ENCODE results near the gene MFAP1.
A peak's percentile ranks its signal among the peaks of the same experiment; 100 is the strongest.
"Not testable (repeated sequence)": the region's sequence is repeated elsewhere in the genome, so short reads cannot be mapped to it uniquely, and the experiment has no call there.

The MFAP1 gene

DNA sequence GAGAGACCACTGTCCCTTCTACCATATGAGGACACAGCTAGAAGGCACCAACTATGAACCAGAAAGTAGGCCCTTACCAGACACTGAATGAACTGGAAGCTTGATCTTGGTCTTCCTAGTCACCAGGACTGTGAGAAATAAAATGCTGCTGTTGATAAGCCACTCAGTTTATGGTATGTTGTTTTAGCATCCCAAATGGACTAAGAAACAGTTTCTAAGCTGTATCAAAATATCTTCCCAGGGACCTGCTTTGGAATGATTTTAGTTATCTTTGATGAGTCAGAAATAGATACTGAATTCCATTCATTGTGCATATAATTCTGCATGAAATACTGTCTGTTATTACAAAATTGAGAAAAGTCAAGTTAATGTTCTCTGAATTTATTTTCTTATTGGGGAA is 20.9 kb upstream of the MFAP1 start:
- H3K4me1 ChIP-seq (ENCODE audit: insufficient read depth, low read length) = no peaks in the 10 kb centered on the region
- H3K4me3 ChIP-seq (ENCODE audit: low read depth in 1 of 2, low read length in 2 of 2) = no peak overlapping the region
- H3K9me3 ChIP-seq (ENCODE audit: low read length) = no peaks in the 10 kb centered on the region
- H3K27me3 ChIP-seq (ENCODE audit: control insufficient read depth in 1 of 2, insufficient read depth in 2 of 2, low read length in 2 of 2) = no peaks in the 10 kb centered on the region
- no peak overlapping the region for H3K9ac ChIP-seq (ENCODE audit: low read length)
- H3K27ac ChIP-seq (ENCODE audit: low read depth, low read length) = no peak overlapping the region
- H3K36me3 ChIP-seq (ENCODE audit: insufficient read depth, low read length) = no peaks in the 10 kb centered on the region

DNA sequence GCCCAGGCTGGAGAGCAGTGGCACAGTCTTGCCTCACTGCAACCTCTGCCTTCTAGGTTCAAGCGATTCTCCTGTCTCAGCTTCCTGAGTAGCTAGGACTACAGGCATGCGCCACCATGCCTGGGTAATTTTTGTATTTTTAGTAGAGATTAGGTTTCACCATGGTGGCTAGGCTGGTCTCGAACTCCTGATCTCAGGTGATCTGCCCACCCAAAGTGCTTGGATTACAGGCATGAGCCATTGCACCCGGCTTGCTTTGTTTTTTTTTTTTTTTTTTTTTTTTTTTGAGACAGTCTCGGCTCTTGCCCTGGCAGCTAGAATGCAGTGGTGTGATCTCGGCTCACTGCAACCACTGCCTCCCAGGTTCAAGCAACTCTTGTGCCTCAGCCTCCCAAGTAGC is 8.0 kb upstream of the MFAP1 start:
- H3K9me3 ChIP-seq (ENCODE audit: low read length); H3K36me3 ChIP-seq (ENCODE audit: insufficient read depth, low read length); H3K4me3 ChIP-seq (ENCODE audit: low read depth in 1 of 2, low read length in 2 of 2); H3K9ac ChIP-seq (ENCODE audit: low read length); H3K4me1 ChIP-seq (ENCODE audit: insufficient read depth, low read length); H3K27me3 ChIP-seq (ENCODE audit: control insufficient read depth in 1 of 2, insufficient read depth in 2 of 2, low read length in 2 of 2); H3K27ac ChIP-seq (ENCODE audit: low read depth, low read length): not testable (repeated sequence)

DNA sequence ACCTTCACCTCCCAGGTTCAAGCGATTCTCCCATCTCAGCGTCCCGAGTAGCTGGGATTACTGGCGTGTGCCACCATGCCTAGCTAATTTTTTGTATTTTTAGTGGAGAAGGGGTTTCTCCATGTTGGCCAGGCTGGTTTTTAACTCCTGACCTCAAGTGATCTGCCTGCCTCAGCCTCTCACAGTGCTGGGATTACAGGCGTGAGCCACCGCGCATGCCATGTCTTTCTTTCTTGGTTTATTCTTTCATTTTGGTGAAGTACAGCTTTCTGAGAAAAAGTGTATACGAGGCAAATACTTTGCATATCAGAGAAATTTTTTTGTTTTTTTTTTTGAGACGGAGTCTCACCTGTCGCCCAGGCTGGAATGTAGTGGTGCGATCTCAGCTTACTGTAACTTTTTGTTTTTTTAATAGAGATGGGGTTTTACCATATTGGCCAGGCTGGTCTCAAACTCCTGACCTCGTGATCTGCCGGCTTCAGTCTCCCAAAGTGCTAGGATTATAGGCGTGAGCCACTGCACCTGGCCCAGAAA is 7.1 kb upstream of the MFAP1 start:
- not testable (repeated sequence) for H3K4me1 ChIP-seq (ENCODE audit: insufficient read depth, low read length); H3K27ac ChIP-seq (ENCODE audit: low read depth, low read length); H3K9ac ChIP-seq (ENCODE audit: low read length); H3K36me3 ChIP-seq (ENCODE audit: insufficient read depth, low read length); H3K9me3 ChIP-seq (ENCODE audit: low read length); H3K4me3 ChIP-seq (ENCODE audit: low read depth in 1 of 2, low read length in 2 of 2); H3K27me3 ChIP-seq (ENCODE audit: control insufficient read depth in 1 of 2, insufficient read depth in 2 of 2, low read length in 2 of 2)

DNA sequence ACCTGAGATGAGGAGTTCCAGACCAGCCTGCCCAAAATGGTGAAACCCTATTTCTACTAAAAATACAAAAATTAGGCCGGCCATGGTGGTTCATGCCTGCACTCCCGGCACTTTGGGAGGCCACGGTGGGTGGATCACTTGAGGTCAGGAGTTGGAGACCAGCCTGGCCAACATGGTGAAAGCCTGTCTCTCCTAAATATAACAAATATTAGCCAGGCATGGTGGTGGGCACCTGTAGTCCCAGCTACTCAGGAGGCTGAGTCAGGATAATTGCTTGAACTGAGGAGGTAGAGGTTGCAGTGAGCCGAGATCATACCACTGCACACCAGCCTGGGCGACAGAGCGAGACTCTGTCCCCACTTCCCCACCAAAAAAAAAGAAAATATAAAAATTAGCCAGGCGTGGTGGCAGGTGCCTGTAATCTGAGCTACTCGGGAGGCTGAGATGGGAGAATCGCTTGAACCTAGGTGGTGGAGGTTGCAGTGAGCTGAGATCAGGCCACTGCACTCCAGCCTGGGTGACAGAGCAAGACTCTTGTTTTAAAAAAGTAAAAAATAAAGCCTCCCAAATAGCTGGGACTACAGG is 6.3 kb upstream of the MFAP1 start:
- not testable (repeated sequence) for H3K36me3 ChIP-seq (ENCODE audit: insufficient read depth, low read length); H3K4me3 ChIP-seq (ENCODE audit: low read depth in 1 of 2, low read length in 2 of 2)

DNA sequence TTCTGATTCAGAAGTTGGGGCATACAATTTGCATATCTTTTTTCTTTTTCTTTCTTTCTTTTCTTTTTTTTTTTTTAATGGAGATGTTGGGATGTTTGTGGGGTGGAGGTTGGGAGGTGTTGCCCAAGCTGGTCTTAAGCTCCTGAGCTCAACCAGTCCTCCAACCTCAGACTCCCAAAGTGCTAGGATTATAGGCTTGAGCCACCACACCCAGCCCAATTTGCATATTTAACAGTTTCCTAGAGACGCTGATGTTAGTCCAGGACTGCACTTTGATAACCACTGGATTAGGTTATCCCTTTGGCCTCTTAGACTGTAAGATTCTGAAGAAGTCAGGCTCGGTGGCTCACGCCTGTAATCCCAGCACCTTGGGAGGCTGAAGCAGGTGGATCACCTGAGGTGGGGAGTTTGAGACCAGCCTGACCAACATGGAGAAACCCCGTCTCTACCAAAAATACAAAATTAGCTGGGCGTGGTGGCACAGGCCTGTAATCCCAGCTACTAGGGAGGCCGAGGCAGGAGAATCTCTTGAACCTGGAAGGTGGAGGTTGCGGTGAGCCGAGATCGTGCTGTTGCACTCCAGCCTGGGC is 5.6 kb upstream of the MFAP1 start:
- H3K36me3 ChIP-seq (ENCODE audit: insufficient read depth, low read length); H3K9me3 ChIP-seq (ENCODE audit: low read length); H3K4me3 ChIP-seq (ENCODE audit: low read depth in 1 of 2, low read length in 2 of 2); H3K27ac ChIP-seq (ENCODE audit: low read depth, low read length); H3K27me3 ChIP-seq (ENCODE audit: control insufficient read depth in 1 of 2, insufficient read depth in 2 of 2, low read length in 2 of 2); H3K4me1 ChIP-seq (ENCODE audit: insufficient read depth, low read length); H3K9ac ChIP-seq (ENCODE audit: low read length): not testable (repeated sequence)

More for the DNA sequence above, 6.3 kb upstream of the MFAP1 start:
- not testable (repeated sequence) for H3K9me3 ChIP-seq (ENCODE audit: low read length); H3K9ac ChIP-seq (ENCODE audit: low read length); H3K4me1 ChIP-seq (ENCODE audit: insufficient read depth, low read length); H3K27me3 ChIP-seq (ENCODE audit: control insufficient read depth in 1 of 2, insufficient read depth in 2 of 2, low read length in 2 of 2); H3K27ac ChIP-seq (ENCODE audit: low read depth, low read length)

DNA sequence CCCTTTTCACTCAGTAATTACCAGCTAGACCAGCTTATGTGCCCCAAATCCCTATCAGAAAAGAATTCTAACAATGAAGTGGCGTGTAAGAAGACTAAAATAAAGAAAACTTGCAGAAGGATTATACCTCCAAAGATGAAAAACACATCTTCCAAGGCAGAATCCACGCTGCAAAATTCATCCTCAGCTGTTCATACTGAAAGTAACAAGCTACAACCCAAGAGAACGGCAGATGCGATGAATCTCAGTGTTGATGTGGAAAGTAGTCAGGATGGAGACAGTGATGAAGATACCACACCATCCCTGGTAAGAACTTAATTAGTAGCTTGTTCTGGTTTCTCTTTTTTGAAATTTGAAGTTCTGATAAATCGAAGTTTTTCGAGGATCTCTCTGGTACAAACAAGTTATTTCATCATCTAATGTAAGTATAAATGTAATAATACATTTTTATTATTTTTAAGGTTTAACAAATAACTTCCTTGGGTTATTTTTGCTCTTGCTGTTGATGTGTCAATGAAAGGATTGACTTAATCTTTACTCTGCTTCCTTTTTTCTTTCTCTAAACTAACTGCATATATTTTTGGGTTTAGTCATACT is 3.7 kb upstream of the MFAP1 start:
- Histone ChIP-seq H3K27ac (ENCODE audit: low read depth, low read length) (no peak overlapping the region), H3K27me3 (ENCODE audit: control insufficient read depth in 1 of 2, insufficient read depth in 2 of 2, low read length in 2 of 2) (no peaks in the 10 kb centered on the region), H3K4me1 (ENCODE audit: insufficient read depth, low read length) (peaks cover 15% of the 10 kb centered on the region), H3K9ac (ENCODE audit: low read length) (no peak overlapping the region), H3K9me3 (ENCODE audit: low read length) (no peaks in the 10 kb centered on the region), H3K36me3 (ENCODE audit: insufficient read depth, low read length) (no peaks in the 10 kb centered on the region), H3K4me3 (ENCODE audit: low read depth in 1 of 2, low read length in 2 of 2) (no peak overlapping the region)

DNA sequence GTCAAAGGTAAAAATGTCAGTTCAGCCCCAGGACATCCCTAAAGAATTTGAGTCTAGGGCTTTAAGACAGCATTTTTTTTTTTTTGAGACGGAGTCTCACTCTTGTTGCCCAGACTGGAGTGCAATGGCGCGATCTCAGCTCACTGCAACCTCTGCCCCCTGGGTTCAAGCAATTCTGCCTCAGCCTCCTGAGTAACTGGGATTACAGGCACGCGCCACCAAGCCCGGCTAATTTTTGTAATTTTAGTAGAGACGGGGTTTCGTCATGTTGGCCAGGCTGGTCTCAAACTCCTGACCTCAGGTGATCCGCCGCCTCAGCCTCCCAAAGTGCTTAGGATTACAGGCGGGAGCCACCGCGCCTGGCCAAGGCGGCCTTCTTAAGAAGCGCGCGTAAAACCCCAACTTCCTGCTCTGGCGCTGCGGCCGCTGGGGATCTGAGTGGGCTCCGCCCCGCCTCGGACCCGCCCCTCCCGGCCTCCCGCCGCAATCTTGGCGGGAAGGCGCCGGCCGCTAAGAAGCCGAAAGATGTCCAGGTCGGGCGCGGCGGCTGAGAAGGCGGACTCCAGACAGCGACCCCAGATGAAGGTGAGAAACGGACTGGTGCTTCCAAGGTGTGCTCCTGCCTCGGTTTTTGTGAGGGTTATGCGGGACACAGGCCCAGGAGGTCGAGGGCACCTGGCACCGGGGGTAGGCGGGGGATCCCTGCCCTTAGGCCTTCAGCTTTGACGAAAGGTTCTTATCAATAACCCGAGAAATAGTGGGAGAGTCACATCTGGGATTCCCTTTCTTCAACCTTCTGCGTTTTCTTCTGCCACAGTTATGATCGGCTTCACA is 2.2 kb upstream of the MFAP1 start, which contains the start of gene WDR76:
WDR76 (plus strand) TSS at position 495 of the 834 bp plus-strand sequence; CDS start at position 526, 31 bp downstream.
- peaks cover 22% of the 10 kb centered on the region for H3K4me1 ChIP-seq (ENCODE audit: insufficient read depth, low read length)
- H3K27ac ChIP-seq (ENCODE audit: low read depth, low read length) = peak within 1 kb of the TSS; percentile 55
- peak within 1 kb of the TSS; percentile 49 for H3K9ac ChIP-seq (ENCODE audit: low read length)
- no peaks in the 10 kb centered on the region for H3K9me3 ChIP-seq (ENCODE audit: low read length)
- no peaks in the 10 kb centered on the region for H3K27me3 ChIP-seq (ENCODE audit: control insufficient read depth in 1 of 2, insufficient read depth in 2 of 2, low read length in 2 of 2)
- H3K36me3 ChIP-seq (ENCODE audit: insufficient read depth, low read length) = no peaks in the 10 kb centered on the region
- H3K4me3 ChIP-seq (ENCODE audit: low read depth in 1 of 2, low read length in 2 of 2) = peak within 1 kb of the TSS; percentile 39 to 84

DNA sequence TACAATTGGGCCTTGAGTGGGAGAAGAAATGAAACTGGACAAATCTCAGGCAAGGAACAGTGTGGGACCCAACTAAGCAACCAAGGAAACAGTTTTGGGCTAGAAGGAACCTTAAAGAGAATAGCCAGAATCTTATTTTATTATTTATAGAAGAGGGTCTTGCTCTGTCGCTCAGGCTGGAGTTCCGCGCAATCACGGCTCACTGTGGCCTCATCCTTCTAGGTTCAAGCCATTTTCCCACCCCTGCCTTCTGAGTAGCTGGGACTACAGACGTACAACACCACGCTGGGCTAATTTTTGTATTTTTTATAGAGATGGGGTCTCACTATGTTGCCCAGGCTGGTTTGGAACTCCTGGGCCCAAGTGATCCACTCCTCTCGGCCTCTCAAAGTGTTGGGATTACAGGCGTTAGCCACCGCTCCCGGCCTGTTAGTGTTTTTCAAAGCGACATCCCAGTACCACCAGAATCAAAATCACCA is 1.6 kb upstream of the MFAP1 start:
- H3K9me3 ChIP-seq (ENCODE audit: low read length) = no peaks in the 10 kb centered on the region
- H3K4me1 ChIP-seq (ENCODE audit: insufficient read depth, low read length) = peaks cover 22% of the 10 kb centered on the region
- H3K27me3 ChIP-seq (ENCODE audit: control insufficient read depth in 1 of 2, insufficient read depth in 2 of 2, low read length in 2 of 2) = no peaks in the 10 kb centered on the region
- H3K4me3 ChIP-seq (ENCODE audit: low read depth in 1 of 2, low read length in 2 of 2) = peak overlapping the region in 1 of 2 donors; percentile 84
- peak overlapping the region; percentile 49 for H3K9ac ChIP-seq (ENCODE audit: low read length)
- no peak overlapping the region for H3K27ac ChIP-seq (ENCODE audit: low read depth, low read length)
- no peaks in the 10 kb centered on the region for H3K36me3 ChIP-seq (ENCODE audit: insufficient read depth, low read length)

DNA sequence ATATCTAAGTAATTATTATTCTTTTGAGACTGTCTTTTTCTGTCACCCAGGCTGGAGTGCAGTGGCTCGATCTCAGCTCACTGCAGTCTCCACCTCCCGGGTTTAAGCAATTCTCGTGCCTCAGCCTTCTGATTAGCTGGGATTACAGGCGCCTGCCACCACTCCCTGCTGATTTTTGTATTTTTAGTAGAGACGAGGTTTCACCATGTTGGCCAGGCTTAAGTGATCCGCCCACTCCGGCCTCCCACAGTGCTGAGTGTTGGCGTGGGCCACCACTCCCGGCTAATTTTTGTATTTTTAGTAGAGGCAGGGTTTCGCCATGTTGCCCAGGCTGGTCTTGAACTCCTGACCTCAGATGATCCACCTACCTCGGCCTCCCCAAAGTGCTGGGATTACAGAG is 815 bp upstream of the MFAP1 start:
- H3K4me1 ChIP-seq (ENCODE audit: insufficient read depth, low read length) = peaks cover 22% of the 10 kb centered on the region

DNA sequence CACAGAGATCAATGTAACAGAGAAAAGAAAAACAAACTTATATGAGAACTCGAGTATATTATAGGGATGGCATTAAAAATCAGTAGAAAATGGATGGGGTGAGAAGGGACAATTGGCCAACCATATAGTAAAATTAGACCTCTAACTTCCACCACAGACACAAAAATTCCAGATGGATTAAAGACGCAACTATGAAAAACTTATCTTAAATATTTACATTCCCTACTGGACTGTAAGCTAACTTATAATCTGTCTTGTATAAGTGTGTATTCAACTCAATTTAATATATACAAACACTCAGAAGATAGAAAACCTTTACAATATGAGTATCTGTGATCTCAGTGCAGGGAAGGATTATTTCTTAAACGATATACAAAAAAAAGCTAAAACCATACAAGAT is 3.0 kb downstream of the MFAP1 start:
- Histone ChIP-seq H3K9ac (ENCODE audit: low read length) (no peak overlapping the region), H3K9me3 (ENCODE audit: low read length) (no peaks in the 10 kb centered on the region), H3K4me3 (ENCODE audit: low read depth in 1 of 2, low read length in 2 of 2) (no peak overlapping the region), H3K36me3 (ENCODE audit: insufficient read depth, low read length) (peaks cover 11% of the 10 kb centered on the region), H3K4me1 (ENCODE audit: insufficient read depth, low read length) (peaks cover 22% of the 10 kb centered on the region), H3K27me3 (ENCODE audit: control insufficient read depth in 1 of 2, insufficient read depth in 2 of 2, low read length in 2 of 2) (no peaks in the 10 kb centered on the region), H3K27ac (ENCODE audit: low read depth, low read length) (no peak overlapping the region)

More for the DNA sequence above, 815 bp upstream of the MFAP1 start:
- not testable (repeated sequence) for H3K27me3 ChIP-seq (ENCODE audit: control insufficient read depth in 1 of 2, insufficient read depth in 2 of 2, low read length in 2 of 2); H3K4me3 ChIP-seq (ENCODE audit: low read depth in 1 of 2, low read length in 2 of 2); H3K9ac ChIP-seq (ENCODE audit: low read length); H3K36me3 ChIP-seq (ENCODE audit: insufficient read depth, low read length); H3K27ac ChIP-seq (ENCODE audit: low read depth, low read length); H3K9me3 ChIP-seq (ENCODE audit: low read length)

DNA sequence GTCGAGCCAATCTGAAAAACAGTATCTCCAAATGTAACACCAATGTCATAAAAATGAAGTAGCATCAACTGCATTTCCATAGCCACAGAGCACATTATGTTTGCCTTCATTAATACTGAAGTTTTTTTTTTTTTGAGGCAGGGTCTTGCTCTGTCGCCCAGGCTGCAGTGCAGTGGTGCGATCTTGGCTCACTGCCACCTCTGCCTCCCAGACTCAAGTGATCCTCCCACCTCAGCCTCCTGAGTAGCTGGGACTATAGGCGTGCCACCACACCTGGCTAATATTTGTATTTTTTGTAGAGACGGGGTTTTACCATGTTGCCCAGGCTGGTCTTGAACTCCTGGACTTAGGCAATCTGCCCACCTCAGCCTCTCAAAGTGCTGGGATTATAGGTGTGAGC is 9.4 kb downstream of the MFAP1 start:
- H3K4me3 ChIP-seq (ENCODE audit: low read depth in 1 of 2, low read length in 2 of 2); H3K9ac ChIP-seq (ENCODE audit: low read length); H3K4me1 ChIP-seq (ENCODE audit: insufficient read depth, low read length); H3K9me3 ChIP-seq (ENCODE audit: low read length); H3K27ac ChIP-seq (ENCODE audit: low read depth, low read length); H3K27me3 ChIP-seq (ENCODE audit: control insufficient read depth in 1 of 2, insufficient read depth in 2 of 2, low read length in 2 of 2): not testable (repeated sequence)
- peaks cover 61% of the 10 kb centered on the region for H3K36me3 ChIP-seq (ENCODE audit: insufficient read depth, low read length)

Measured in muscle layer of colon (tissue), 2 donors.